ENCODE data around the gene AKR1E2. TPM values are rescaled to one million over a fixed set of nuclear protein-coding genes. Genes with fewer than 3 reads are reported as not detected.

AKR1E2 gene
- total and polyA plus RNA-seq, 9 of the 15 experiments (the other 6 are each of a cell fraction or from before 2014, with no cell fraction given), result 4.2 to 16.6 (median 9.8) TPM

DNA sequence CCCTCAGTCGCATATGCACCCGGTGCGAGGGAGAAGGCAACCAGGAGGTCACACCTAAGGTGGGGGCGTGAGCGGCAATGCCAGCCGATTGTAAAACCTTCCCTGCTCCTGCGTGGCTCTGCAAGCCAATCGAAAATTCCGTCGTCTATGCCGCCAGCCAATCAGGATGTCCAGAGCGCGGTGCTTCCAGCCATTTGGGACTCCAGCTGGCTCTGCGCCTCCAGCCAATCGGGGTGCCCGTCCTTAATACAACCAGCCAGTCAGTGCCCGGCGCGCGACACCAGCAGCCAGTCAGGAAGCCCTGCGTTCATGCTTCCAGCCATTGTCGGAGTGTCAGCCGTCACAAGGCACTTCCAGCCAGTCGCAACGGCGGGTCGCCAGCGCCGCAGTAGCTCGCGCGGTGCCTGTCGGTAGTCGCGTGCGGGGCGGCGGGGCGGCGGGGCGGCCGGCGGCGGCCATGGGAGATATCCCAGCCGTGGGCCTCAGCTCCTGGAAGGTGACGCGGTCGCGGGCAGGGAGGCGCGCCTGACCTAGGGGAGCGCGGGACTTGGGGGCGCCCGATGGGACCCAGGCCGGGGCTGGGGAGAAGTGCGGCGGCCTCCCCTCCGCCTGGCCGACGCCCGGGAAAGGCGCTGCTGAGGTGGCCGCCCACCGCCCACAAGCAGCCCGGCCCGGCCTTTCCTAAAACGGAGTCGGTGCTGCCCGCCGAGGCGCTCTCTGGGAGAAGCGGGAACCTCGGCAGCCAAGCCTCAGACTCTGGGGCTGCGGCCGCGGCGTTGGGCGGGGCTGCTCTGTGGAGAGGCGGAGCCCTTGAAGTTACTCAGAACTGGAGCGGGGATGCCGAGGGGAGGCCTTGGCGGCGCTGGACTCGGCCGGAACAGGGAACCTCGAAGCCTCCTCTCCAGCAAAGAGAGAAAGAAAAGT is at the start of gene AKR1E2 (continued):
- no peak for TF ChIP-seq POLR2AphosphoS2 (IDR thresholded peaks at IDR 0.05; ENCODE audit: low read length)
- TF ChIP-seq EWSR1 (IDR thresholded peaks at IDR 0.05; ENCODE audit: borderline replicate concordance, low read depth, partially characterized antibody), result no peak
- no peak for TF ChIP-seq NCOR1 (IDR thresholded peaks at IDR 0.05)
- TF ChIP-seq, protein P1, sequence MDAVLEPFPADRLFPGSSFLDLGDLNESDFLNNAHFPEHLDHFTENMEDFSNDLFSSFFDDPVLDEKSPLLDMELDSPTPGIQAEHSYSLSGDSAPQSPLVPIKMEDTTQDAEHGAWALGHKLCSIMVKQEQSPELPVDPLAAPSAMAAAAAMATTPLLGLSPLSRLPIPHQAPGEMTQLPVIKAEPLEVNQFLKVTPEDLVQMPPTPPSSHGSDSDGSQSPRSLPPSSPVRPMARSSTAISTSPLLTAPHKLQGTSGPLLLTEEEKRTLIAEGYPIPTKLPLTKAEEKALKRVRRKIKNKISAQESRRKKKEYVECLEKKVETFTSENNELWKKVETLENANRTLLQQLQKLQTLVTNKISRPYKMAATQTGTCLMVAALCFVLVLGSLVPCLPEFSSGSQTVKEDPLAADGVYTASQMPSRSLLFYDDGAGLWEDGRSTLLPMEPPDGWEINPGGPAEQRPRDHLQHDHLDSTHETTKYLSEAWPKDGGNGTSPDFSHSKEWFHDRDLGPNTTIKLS (IDR thresholded peaks at IDR 0.05; ENCODE audit: borderline replicate concordance, low read depth), result peak; percentile 38; the same call in 1 of the 2 replicates
- no peak for TF ChIP-seq CCNT2 (IDR thresholded peaks at IDR 0.05; ENCODE audit: borderline replicate concordance, extremely low read depth, insufficient read length, low read depth, low read length)
- TF ChIP-seq MYC (IDR thresholded peaks at IDR 0.05; ENCODE audit: low read depth, low read length), result peak; percentile 42; the same call in 1 of the 2 replicates
- TF ChIP-seq MYC (CRISPR knock-in tag; IDR thresholded peaks at IDR 0.05; ENCODE audit: borderline replicate concordance, low read depth), result no peak
- no peak for TF ChIP-seq NR3C1 (CRISPR knock-in tag; IDR thresholded peaks at IDR 0.05)
- peak; percentile 34; the same call in 1 of the 2 replicates for TF ChIP-seq LCOR (CRISPR knock-in tag; IDR thresholded peaks at IDR 0.05)
- TF ChIP-seq, protein P2, sequence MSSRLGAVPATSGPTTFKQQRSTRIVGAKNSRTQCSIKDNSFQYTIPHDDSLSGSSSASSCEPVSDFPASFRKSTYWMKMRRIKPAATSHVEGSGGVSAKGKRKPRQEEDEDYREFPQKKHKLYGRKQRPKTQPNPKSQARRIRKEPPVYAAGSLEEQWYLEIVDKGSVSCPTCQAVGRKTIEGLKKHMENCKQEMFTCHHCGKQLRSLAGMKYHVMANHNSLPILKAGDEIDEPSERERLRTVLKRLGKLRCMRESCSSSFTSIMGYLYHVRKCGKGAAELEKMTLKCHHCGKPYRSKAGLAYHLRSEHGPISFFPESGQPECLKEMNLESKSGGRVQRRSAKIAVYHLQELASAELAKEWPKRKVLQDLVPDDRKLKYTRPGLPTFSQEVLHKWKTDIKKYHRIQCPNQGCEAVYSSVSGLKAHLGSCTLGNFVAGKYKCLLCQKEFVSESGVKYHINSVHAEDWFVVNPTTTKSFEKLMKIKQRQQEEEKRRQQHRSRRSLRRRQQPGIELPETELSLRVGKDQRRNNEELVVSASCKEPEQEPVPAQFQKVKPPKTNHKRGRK (tag; IDR thresholded peaks at IDR 0.05), result no peak
- TF ChIP-seq CBX5 (IDR thresholded peaks at IDR 0.05; ENCODE audit: borderline replicate concordance, low read depth), result no peak; the same call in 1 of the 2 replicates
- no peak for TF ChIP-seq CEBPG (CRISPR knock-in tag; IDR thresholded peaks at IDR 0.05)
- no peak for TF ChIP-seq CEBPG (tag; conservative IDR thresholded peaks at IDR 0.05 in 1 of 2, IDR thresholded peaks at IDR 0.05 in 1 of 2)
- TF ChIP-seq RUNX1 (IDR thresholded peaks at IDR 0.05; ENCODE audit: low read depth), result no peak
- no peak for TF ChIP-seq NFE2L1 (tag; IDR thresholded peaks at IDR 0.05; ENCODE audit: borderline replicate concordance, low read depth)
- no peak for TF ChIP-seq HNRNPUL1 (IDR thresholded peaks at IDR 0.05; ENCODE audit: low read length)
- no peak for TF ChIP-seq LEF1 (IDR thresholded peaks at IDR 0.05)
- TF ChIP-seq ZFPM2 (CRISPR knock-in tag; IDR thresholded peaks at IDR 0.05), result no peak
- TF ChIP-seq, protein P3, sequence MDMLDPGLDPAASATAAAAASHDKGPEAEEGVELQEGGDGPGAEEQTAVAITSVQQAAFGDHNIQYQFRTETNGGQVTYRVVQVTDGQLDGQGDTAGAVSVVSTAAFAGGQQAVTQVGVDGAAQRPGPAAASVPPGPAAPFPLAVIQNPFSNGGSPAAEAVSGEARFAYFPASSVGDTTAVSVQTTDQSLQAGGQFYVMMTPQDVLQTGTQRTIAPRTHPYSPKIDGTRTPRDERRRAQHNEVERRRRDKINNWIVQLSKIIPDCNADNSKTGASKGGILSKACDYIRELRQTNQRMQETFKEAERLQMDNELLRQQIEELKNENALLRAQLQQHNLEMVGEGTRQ (CRISPR knock-in tag; IDR thresholded peaks at IDR 0.05), result peak; percentile 51; the same call in 1 of the 2 replicates
- TF ChIP-seq, protein P4, sequence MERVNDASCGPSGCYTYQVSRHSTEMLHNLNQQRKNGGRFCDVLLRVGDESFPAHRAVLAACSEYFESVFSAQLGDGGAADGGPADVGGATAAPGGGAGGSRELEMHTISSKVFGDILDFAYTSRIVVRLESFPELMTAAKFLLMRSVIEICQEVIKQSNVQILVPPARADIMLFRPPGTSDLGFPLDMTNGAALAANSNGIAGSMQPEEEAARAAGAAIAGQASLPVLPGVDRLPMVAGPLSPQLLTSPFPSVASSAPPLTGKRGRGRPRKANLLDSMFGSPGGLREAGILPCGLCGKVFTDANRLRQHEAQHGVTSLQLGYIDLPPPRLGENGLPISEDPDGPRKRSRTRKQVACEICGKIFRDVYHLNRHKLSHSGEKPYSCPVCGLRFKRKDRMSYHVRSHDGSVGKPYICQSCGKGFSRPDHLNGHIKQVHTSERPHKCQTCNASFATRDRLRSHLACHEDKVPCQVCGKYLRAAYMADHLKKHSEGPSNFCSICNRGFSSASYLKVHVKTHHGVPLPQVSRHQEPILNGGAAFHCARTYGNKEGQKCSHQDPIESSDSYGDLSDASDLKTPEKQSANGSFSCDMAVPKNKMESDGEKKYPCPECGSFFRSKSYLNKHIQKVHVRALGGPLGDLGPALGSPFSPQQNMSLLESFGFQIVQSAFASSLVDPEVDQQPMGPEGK (CRISPR knock-in tag; IDR thresholded peaks at IDR 0.05; ENCODE audit: borderline replicate concordance), result no peak
